ENCODE data around the gene LKAAEAR1. TPM values are rescaled to one million over a fixed set of nuclear protein-coding genes. Genes with fewer than 3 reads are reported as not detected.

The LKAAEAR1 gene
- total RNA-seq, 2 donors from 2014 or later: 10.2 TPM; not detected in 1

- WGBS: 71% methylated on average over 18 of the region's 22 CpGs
- H3K27me3 ChIP-seq (replicated peaks; ENCODE audit: insufficient read depth): peaks cover 3% of the 10 kb centered on the region
- H3K9me3 ChIP-seq: no peaks in the 10 kb centered on the region
- intact Hi-C loops (cut with DNase I): no loop called here
- no peaks in the 10 kb centered on the region for H3K36me3 ChIP-seq
- H3K4me3 ChIP-seq: no peak within 1 kb of the TSS
- DNase-seq (ENCODE audit: low spot score): no peak
- TF ChIP-seq POLR2A (IDR thresholded peaks at IDR 0.05): no peak
- no peak for TF ChIP-seq CTCF (IDR thresholded peaks at IDR 0.05)
- no peak for TF ChIP-seq POLR2AphosphoS5 (IDR thresholded peaks at IDR 0.05)
- peaks cover 3% of the 10 kb centered on the region for H3K4me1 ChIP-seq (replicated peaks)
- H3K27ac ChIP-seq: no peak within 1 kb of the TSS
Observed at GRCh38 chr20:64106981-64107735, 23.0 kb upstream of the LKAAEAR1 start, which contains the start of gene NPBWR2. Gene NPBWR2, minus strand, starts transcription at chr20:64107565. Its CDS starts 734 bp downstream, at chr20:64106831.

DNA sequence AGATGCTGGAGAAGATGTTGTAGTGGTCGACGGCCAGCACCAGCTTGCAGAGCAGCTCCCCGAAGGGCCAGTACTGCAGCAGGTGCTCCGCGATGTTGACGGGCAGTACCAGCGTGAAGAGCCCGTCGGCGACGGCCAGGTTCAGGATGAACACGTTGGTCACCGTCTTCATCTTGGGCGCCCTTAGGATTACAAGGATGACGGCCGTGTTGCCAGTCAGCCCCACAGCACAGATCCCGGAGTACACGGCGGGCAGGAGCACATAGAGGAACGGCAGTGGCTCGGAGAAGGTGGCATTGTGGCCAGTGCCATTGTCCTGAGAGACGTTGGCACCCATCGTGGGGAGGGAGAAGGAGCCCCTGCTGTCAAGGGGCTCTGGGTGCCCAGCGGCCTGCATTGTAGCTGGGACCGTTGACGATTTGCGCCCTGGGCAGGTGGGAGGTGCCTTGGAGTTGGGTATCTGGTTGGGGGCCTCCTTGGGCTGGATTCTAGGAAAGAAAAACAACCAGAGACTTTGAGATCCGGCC is 22.3 kb upstream of the LKAAEAR1 start:
- Histone ChIP-seq H3K27ac (no peak overlapping the region), H3K9me3 (no peaks in the 10 kb centered on the region), H3K36me3 (no peaks in the 10 kb centered on the region), H3K27me3 (replicated peaks; ENCODE audit: insufficient read depth) (peaks cover 3% of the 10 kb centered on the region), H3K4me1 (replicated peaks) (peaks cover 4% of the 10 kb centered on the region), H3K4me3 (no peak overlapping the region)
- no peak for TF ChIP-seq CTCF (IDR thresholded peaks at IDR 0.05)
- no peak for TF ChIP-seq POLR2A (IDR thresholded peaks at IDR 0.05)
- TF ChIP-seq POLR2AphosphoS5 (IDR thresholded peaks at IDR 0.05): no peak
- 91% methylated on average over 28 of the region's 28 CpGs for WGBS
- DNase-seq (ENCODE audit: low spot score): no peak
- intact Hi-C loops (cut with DNase I): no loop called here

GRCh38 chr20:64105846-64106434 is 21.7 kb upstream of the LKAAEAR1 start:
- no peak for DNase-seq (ENCODE audit: low spot score)
- peaks cover 3% of the 10 kb centered on the region for H3K27me3 ChIP-seq (replicated peaks; ENCODE audit: insufficient read depth)
- H3K27ac ChIP-seq: no peak overlapping the region
- H3K9me3 ChIP-seq: no peaks in the 10 kb centered on the region
- H3K36me3 ChIP-seq: no peaks in the 10 kb centered on the region
- no peak overlapping the region for H3K4me3 ChIP-seq
- TF ChIP-seq POLR2A (IDR thresholded peaks at IDR 0.05): no peak
- no peak for TF ChIP-seq POLR2AphosphoS5 (IDR thresholded peaks at IDR 0.05)
- no peak for TF ChIP-seq CTCF (IDR thresholded peaks at IDR 0.05)
- H3K4me1 ChIP-seq (replicated peaks): peaks cover 4% of the 10 kb centered on the region
- intact Hi-C loops (cut with DNase I): no loop called here
- whole genome bisulfite sequencing: 94% methylated on average over 39 of the region's 39 CpGs

GRCh38 chr20:64104667-64105451 is 20.7 kb upstream of the LKAAEAR1 start:
- Histone ChIP-seq H3K9me3 (no peaks in the 10 kb centered on the region), H3K27me3 (replicated peaks; ENCODE audit: insufficient read depth) (peaks cover 3% of the 10 kb centered on the region), H3K27ac (no peak overlapping the region), H3K36me3 (no peaks in the 10 kb centered on the region), H3K4me1 (replicated peaks) (peaks cover 4% of the 10 kb centered on the region), H3K4me3 (no peak overlapping the region)
- intact Hi-C loops (cut with DNase I): no loop called here
- no peak for DNase-seq (ENCODE audit: low spot score)
- WGBS: 88% methylated on average over 25 of the region's 25 CpGs
- TF ChIP-seq POLR2A (IDR thresholded peaks at IDR 0.05) (no peak), POLR2AphosphoS5 (IDR thresholded peaks at IDR 0.05) (no peak), CTCF (IDR thresholded peaks at IDR 0.05) (no peak)
